ENCODE data around the gene KLRD1.

GRCh38 chr12:10362828-10363657, 55.4 kb downstream of the KLRD1 start:
- TF ChIP-seq CTCF (IDR thresholded peaks at IDR 0.05), result no peak
- TF ChIP-seq POLR2A (IDR thresholded peaks at IDR 0.05), result no peak
- no peak for TF ChIP-seq EP300 (IDR thresholded peaks at IDR 0.05; ENCODE audit: low read depth)
- TF ChIP-seq POLR2AphosphoS5 (IDR thresholded peaks at IDR 0.05), result no peak

Measured in transverse colon (tissue), 4 donors.